ENCODE data around the gene MTR. TPM values are rescaled to one million over a fixed set of nuclear protein-coding genes. Genes with fewer than 3 reads are reported as not detected.

The MTR gene
- total and polyA plus RNA-seq, 9 of the 15 experiments (the other 6 are each of a cell fraction or from before 2014, with no cell fraction given), result 3.4 to 44.3 (median 20.3) TPM

GRCh38 chr1:236914375-236914774 is 119.3 kb downstream of the MTR start (continued):
- TF ChIP-seq AFF4 (CRISPR knock-in tag; IDR thresholded peaks at IDR 0.05) (no peak), ZNF507 (tag; conservative IDR thresholded peaks at IDR 0.05) (no peak), GTF2F1 (IDR thresholded peaks at IDR 0.05; ENCODE audit: low read depth, low read length) (no peak), CBFA2T2 (conservative IDR thresholded peaks at IDR 0.05) (peak; percentile 92), CXXC5 (CRISPR knock-in tag; IDR thresholded peaks at IDR 0.05) (peak; percentile 14; the same call in 1 of the 2 replicates), GABPA (tag; conservative IDR thresholded peaks at IDR 0.05; ENCODE audit: low read depth) (no peak), ZBTB5 (IDR thresholded peaks at IDR 0.05) (no peak), ZNF778 (CRISPR knock-in tag; IDR thresholded peaks at IDR 0.05) (no peak), TEAD1 (CRISPR knock-in tag; IDR thresholded peaks at IDR 0.05) (no peak), MBD1 (CRISPR knock-in tag; IDR thresholded peaks at IDR 0.05) (no peak), ZNF277 (CRISPR knock-in tag; IDR thresholded peaks at IDR 0.05; ENCODE audit: borderline replicate concordance) (no peak), MBD2 (IDR thresholded peaks at IDR 0.05; ENCODE audit: borderline replicate concordance, low read depth) (no peak), ZNF449 (CRISPR knock-in tag; IDR thresholded peaks at IDR 0.05) (no peak), TGIF2 (CRISPR knock-in tag; IDR thresholded peaks at IDR 0.05) (no peak), NFE2 (IDR thresholded peaks at IDR 0.05; ENCODE audit: low read depth) (no peak), ARID1B (IDR thresholded peaks at IDR 0.05) (peak; percentile 87), POLR2AphosphoS5 (IDR thresholded peaks at IDR 0.05; ENCODE audit: control insufficient read depth, insufficient read depth, low read depth, low read length) (peak; percentile 79)

Data from K562 (cell line).